Uterus (tissue), 4 donors: ENCODE data around the gene ADIG. TPM values are rescaled to one million over a fixed set of nuclear protein-coding genes. Genes with fewer than 3 reads are reported as not detected.

ENCODE experiments used
- DNase-seq, 2 donors: peaks; one replicate each; pipeline ENCODE4 v3.0.0-alpha.2; 2019 to 2020
- H3K27ac ChIP-seq, 2 donors: fragments of 200-600 bp; sonication (generic); 1 replicate in 1 of 2; 2 replicates in 1 of 2; pipeline ENCODE4 v1.5.1; 2016 to 2018
- H3K27me3 ChIP-seq, 2 donors: fragments of 200-600 bp; sonication (generic); one replicate each; pipeline ENCODE4 v1.5.1; 2018 to 2019; ENCODE audit warnings: control low read depth in 1 of 2
- H3K36me3 ChIP-seq, 2 donors: fragments of 200-600 bp; sonication (generic); one replicate each; pipeline ENCODE4 v1.5.1; 2019; ENCODE audit warnings: control low read depth in 1 of 2
- H3K4me1 ChIP-seq, 2 donors: fragments of 200-600 bp; sonication (generic); one replicate each; pipeline ENCODE4 v1.5.1; 2018 to 2019; ENCODE audit warnings: control low read depth in 1 of 2
- H3K4me3 ChIP-seq, 2 donors: fragments of 200-600 bp; sonication (generic); 1 replicate in 1 of 2; 2 replicates in 1 of 2; pipeline ENCODE4 v1.5.1; 2018 to 2019; ENCODE audit warnings: mild to moderate bottlenecking in 1 of 2
- H3K9me3 ChIP-seq, 2 donors: fragments of 200-600 bp; sonication (generic); one replicate each; pipeline ENCODE4 v1.5.1; 2019; ENCODE audit warnings: control low read depth in 1 of 2
- CTCF ChIP-seq, 4 experiments: fragments of 200-600 bp in 2 of 4; fragments of 450-650 bp in 2 of 4; sonication (generic) in 2 of 4; IDR thresholded peaks; one replicate each; pipeline ENCODE4 v1.5.1; 2016 to 2019; ENCODE audit warnings: antibody characterized with exemption in 4 of 4, mild to moderate bottlenecking in 2 of 4, moderate library complexity in 1 of 4
- POLR2A ChIP-seq, 2 donors: fragments of 450-650 bp; IDR thresholded peaks; one replicate each; pipeline ENCODE4 v1.6.1; 2016; ENCODE audit warnings: antibody characterized with exemption in 2 of 2, mild to moderate bottlenecking in 1 of 2, moderate library complexity in 1 of 2
- intact Hi-C: fragments of 100-400 bp; cut with DNase I; formaldehyde crosslinking; loops from one replicate; pipeline ENCODE4 v1.15.1; 2023; ENCODE audit warnings: low total_unique reads
- total RNA-seq, 4 donors: library from RNA; depleted of rRNA in 3 of 4; stranded (reverse); fragments of >200 nt in 3 of 4; gene quantifications; one replicate each; pipeline versions ENCODE4 v1.1.0 to v1.2.4, GENCODE V29; 2014 to 2023
- donor health status: DM: yes; HTN: yes; CAD: no.

Gene ADIG
- total RNA-seq, 4 donors from 2014 or later = not detected

- no peaks in the 10 kb centered on the region for H3K36me3 ChIP-seq
- intact Hi-C loops = no loop called here
Observed at GRCh38 chr20:38566036-38566598, 14.9 kb upstream of the ADIG start.

GRCh38 chr20:38569747-38570525 lies 11.1 kb upstream of the ADIG start:
- no peaks in the 10 kb centered on the region for H3K9me3 ChIP-seq

More at GRCh38 chr20:38566036-38566598, 14.9 kb upstream of the ADIG start:
- no peaks in the 10 kb centered on the region for H3K4me1 ChIP-seq
- no peak overlapping the region for H3K4me3 ChIP-seq
- no peaks in the 10 kb centered on the region for H3K9me3 ChIP-seq
- DNase-seq = no peak
- no peak overlapping the region for H3K27ac ChIP-seq
- TF ChIP-seq CTCF (IDR thresholded peaks at IDR 0.05) = no peak
- no peak for TF ChIP-seq POLR2A (IDR thresholded peaks at IDR 0.05)
- H3K27me3 ChIP-seq = no peaks in the 10 kb centered on the region

GRCh38 chr20:38573413-38573812 lies 7.6 kb upstream of the ADIG start:
- intact Hi-C loops = no loop called here
- no peaks in the 10 kb centered on the region for H3K36me3 ChIP-seq
- DNase-seq = no peak
- H3K4me3 ChIP-seq = no peak overlapping the region
- no peaks in the 10 kb centered on the region for H3K4me1 ChIP-seq
- no peak for TF ChIP-seq POLR2A (IDR thresholded peaks at IDR 0.05)
- no peak for TF ChIP-seq CTCF (IDR thresholded peaks at IDR 0.05)
- no peaks in the 10 kb centered on the region for H3K27me3 ChIP-seq
- H3K27ac ChIP-seq = no peak overlapping the region
- H3K9me3 ChIP-seq = no peaks in the 10 kb centered on the region

More at GRCh38 chr20:38569747-38570525, 11.1 kb upstream of the ADIG start:
- TF ChIP-seq POLR2A (IDR thresholded peaks at IDR 0.05) (no peak), CTCF (IDR thresholded peaks at IDR 0.05) (no peak)
- DNase-seq = no peak
- intact Hi-C loops = no loop called here
- Histone ChIP-seq H3K27ac (no peak overlapping the region), H3K4me1 (no peaks in the 10 kb centered on the region), H3K36me3 (no peaks in the 10 kb centered on the region), H3K4me3 (no peak overlapping the region), H3K27me3 (no peaks in the 10 kb centered on the region)

GRCh38 chr20:38579219-38579910 lies 1.6 kb upstream of the ADIG start:
- Histone ChIP-seq H3K27me3 (no peaks in the 10 kb centered on the region), H3K4me1 (no peaks in the 10 kb centered on the region), H3K36me3 (no peaks in the 10 kb centered on the region), H3K4me3 (no peak overlapping the region), H3K9me3 (no peaks in the 10 kb centered on the region), H3K27ac (no peak overlapping the region)
- no peak for DNase-seq
- intact Hi-C loops = no loop called here
- no peak for TF ChIP-seq CTCF (IDR thresholded peaks at IDR 0.05)
- TF ChIP-seq POLR2A (IDR thresholded peaks at IDR 0.05) = no peak

GRCh38 chr20:38579921-38580320 lies 1.1 kb upstream of the ADIG start:
- no peaks in the 10 kb centered on the region for H3K36me3 ChIP-seq
- no peaks in the 10 kb centered on the region for H3K4me1 ChIP-seq
- no peaks in the 10 kb centered on the region for H3K9me3 ChIP-seq
- no peak overlapping the region for H3K4me3 ChIP-seq
- intact Hi-C loops = no loop called here
- no peak overlapping the region for H3K27ac ChIP-seq
- no peaks in the 10 kb centered on the region for H3K27me3 ChIP-seq
- TF ChIP-seq CTCF (IDR thresholded peaks at IDR 0.05) (no peak), POLR2A (IDR thresholded peaks at IDR 0.05) (no peak)
- no peak for DNase-seq
